C4-2B (cell line): ENCODE results near the gene CEP128.

Experiments used
- ZFX ChIP-seq: fragments of 450-650 bp; IDR thresholded peaks from 2 replicates; pipeline ENCODE4 v1.6.1; 2017
- TF ChIP-seq, protein P1 (sequence below): fragments of 450-650 bp; conservative IDR thresholded peaks from 2 replicates; pipeline ENCODE4 v1.5.1; 2017; ENCODE audit warnings: mild to moderate bottlenecking

DNA sequence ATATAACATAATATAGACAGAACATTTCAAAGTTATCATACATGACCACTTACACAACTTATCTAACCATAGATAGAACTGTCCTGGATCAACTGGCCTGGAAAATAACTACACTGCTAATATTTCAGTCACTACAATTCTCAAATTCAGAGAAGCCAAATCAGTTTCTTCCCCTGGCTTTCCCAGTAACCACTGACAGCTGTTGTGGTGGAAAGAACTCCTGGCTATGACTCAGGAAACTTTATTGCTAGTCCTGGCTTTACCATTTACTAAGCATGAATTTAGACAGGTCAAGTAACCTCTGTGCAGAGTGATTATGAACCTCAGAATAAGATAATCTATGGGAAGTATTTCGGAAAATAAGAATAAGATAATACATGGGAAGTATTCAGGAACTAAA lies 485.3 kb downstream of the CEP128 start:
- TF ChIP-seq ZFX: no peak
- TF ChIP-seq, protein P1, sequence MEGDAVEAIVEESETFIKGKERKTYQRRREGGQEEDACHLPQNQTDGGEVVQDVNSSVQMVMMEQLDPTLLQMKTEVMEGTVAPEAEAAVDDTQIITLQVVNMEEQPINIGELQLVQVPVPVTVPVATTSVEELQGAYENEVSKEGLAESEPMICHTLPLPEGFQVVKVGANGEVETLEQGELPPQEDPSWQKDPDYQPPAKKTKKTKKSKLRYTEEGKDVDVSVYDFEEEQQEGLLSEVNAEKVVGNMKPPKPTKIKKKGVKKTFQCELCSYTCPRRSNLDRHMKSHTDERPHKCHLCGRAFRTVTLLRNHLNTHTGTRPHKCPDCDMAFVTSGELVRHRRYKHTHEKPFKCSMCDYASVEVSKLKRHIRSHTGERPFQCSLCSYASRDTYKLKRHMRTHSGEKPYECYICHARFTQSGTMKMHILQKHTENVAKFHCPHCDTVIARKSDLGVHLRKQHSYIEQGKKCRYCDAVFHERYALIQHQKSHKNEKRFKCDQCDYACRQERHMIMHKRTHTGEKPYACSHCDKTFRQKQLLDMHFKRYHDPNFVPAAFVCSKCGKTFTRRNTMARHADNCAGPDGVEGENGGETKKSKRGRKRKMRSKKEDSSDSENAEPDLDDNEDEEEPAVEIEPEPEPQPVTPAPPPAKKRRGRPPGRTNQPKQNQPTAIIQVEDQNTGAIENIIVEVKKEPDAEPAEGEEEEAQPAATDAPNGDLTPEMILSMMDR: no peak
